DMS53 treated with DMSO at 0.1 percent for 48 hours (cell line): ENCODE results near the gene TSC22D4.
"Not testable (repeated sequence)": the region's sequence is repeated elsewhere in the genome, so short reads cannot be mapped to it uniquely, and the experiment has no call there.

Experiments
- DNase-seq: peaks from one replicate; lab custom pipeline; 2025; ENCODE audit not compliant: unreplicated experiment; lab: John Stamatoyannopoulos, UW

Gene TSC22D4

GRCh38 chr7:100478958-100479660 lies at the start of gene TSC22D4:
Gene TSC22D4 (minus strand): TSS chr7:100479214. CDS start chr7:100478038, 1,176 bp downstream.
- DNase-seq, result peak; percentile 86

GRCh38 chr7:100528108-100528866 lies 49.3 kb upstream of the TSC22D4 start:
- DNase-seq, result not testable (repeated sequence)

- DNase-seq, result not testable (repeated sequence)
Measured at GRCh38 chr7:100523192-100523591, 44.2 kb upstream of the TSC22D4 start.

- not testable (repeated sequence) for DNase-seq
Measured at GRCh38 chr7:100521909-100522593, 43.0 kb upstream of the TSC22D4 start.

GRCh38 chr7:100521076-100521475 lies 42.1 kb upstream of the TSC22D4 start:
- no peak for DNase-seq

- no peak for DNase-seq
Measured at GRCh38 chr7:100520138-100520537, 41.1 kb upstream of the TSC22D4 start.

- DNase-seq, result no peak
Measured at GRCh38 chr7:100519580-100519979, 40.6 kb upstream of the TSC22D4 start.

GRCh38 chr7:100517305-100517704 lies 38.3 kb upstream of the TSC22D4 start:
- DNase-seq, result no peak

GRCh38 chr7:100516135-100516812 lies 37.3 kb upstream of the TSC22D4 start:
- DNase-seq, result no peak

- DNase-seq, result no peak
Measured at GRCh38 chr7:100515072-100515532, 36.1 kb upstream of the TSC22D4 start.

- no peak for DNase-seq
Measured at GRCh38 chr7:100513212-100513810, 34.3 kb upstream of the TSC22D4 start.

- no peak for DNase-seq
Measured at GRCh38 chr7:100510437-100511239, 31.6 kb upstream of the TSC22D4 start.

- DNase-seq, result no peak
Measured at GRCh38 chr7:100509231-100509630, 30.2 kb upstream of the TSC22D4 start.

GRCh38 chr7:100506356-100506923 lies 27.4 kb upstream of the TSC22D4 start:
- no peak for DNase-seq

GRCh38 chr7:100504887-100505611 lies 26.0 kb upstream of the TSC22D4 start:
- DNase-seq, result no peak

GRCh38 chr7:100504031-100504430 lies 25.0 kb upstream of the TSC22D4 start:
- DNase-seq, result not testable (repeated sequence)

- DNase-seq, result not testable (repeated sequence)
Measured at GRCh38 chr7:100500743-100501142, 21.7 kb upstream of the TSC22D4 start.

GRCh38 chr7:100496509-100496908 lies 17.5 kb upstream of the TSC22D4 start:
- no peak for DNase-seq
